Astrocyte of the cerebellum (primary cell): ENCODE data around the gene EGFR.

ENCODE experiments used
- DNase-seq: peaks from one replicate; pipeline ENCODE4 v3.0.0-alpha.2; 2011; ENCODE audit warnings: low read depth
- H3K4me3 ChIP-seq: 2 replicates; pipeline ENCODE4 v1.5.1; 2011; ENCODE audit warnings: mild to moderate bottlenecking, low read depth, low read length, moderate library complexity
- CTCF ChIP-seq: IDR thresholded peaks from 2 replicates; pipeline ENCODE4 v1.5.1; 2012; ENCODE audit warnings: low read length, low read depth, moderate library complexity, mild to moderate bottlenecking; ENCODE audit errors: missing control alignments
- in situ Hi-C: cut with HindIII; loops from 2 replicates; pipeline ENCODE4 v1.10.0; 2017; ENCODE audit warnings: low sequenced_read_pairs

The EGFR gene

GRCh38 chr7:55100544-55101327, 81.9 kb downstream of the EGFR start:
- DNase-seq: no peak
- in situ Hi-C loops: no loop called here
- no peak overlapping the region for H3K4me3 ChIP-seq
- TF ChIP-seq CTCF: no peak

- no peak overlapping the region for H3K4me3 ChIP-seq
- DNase-seq: no peak
- in situ Hi-C loops: no loop called here
- no peak for TF ChIP-seq CTCF
Measured at GRCh38 chr7:55101359-55101758, 82.5 kb downstream of the EGFR start.

GRCh38 chr7:55104123-55104522, 85.3 kb downstream of the EGFR start:
- DNase-seq: no peak
- no peak for TF ChIP-seq CTCF
- H3K4me3 ChIP-seq: no peak overlapping the region
- in situ Hi-C loops: no loop called here

GRCh38 chr7:55104712-55105433, 86.1 kb downstream of the EGFR start:
- DNase-seq: peak; percentile 75
- H3K4me3 ChIP-seq: no peak overlapping the region
- TF ChIP-seq CTCF: no peak
- in situ Hi-C loops: no loop called here

- TF ChIP-seq CTCF: no peak
- in situ Hi-C loops: no loop called here
Measured at GRCh38 chr7:55105952-55106351, 87.1 kb downstream of the EGFR start.

GRCh38 chr7:55107946-55108345, 89.1 kb downstream of the EGFR start:
- TF ChIP-seq CTCF: no peak
- DNase-seq: no peak
- H3K4me3 ChIP-seq: no peak overlapping the region
- in situ Hi-C loops: no loop called here

More at GRCh38 chr7:55105952-55106351, 87.1 kb downstream of the EGFR start:
- H3K4me3 ChIP-seq: no peak overlapping the region
- no peak for DNase-seq
